Adrenal gland (tissue), 5 donors: Measurements from ENCODE around the gene PYGB.

Experiments
- CTCF ChIP-seq, 6 experiments: fragments of 450-650 bp in 4 of 6; fragments of 200-600 bp in 2 of 6; sonication (generic) in 1 of 6; IDR thresholded peaks; 1 replicate in 5 of 6; 2 replicates in 1 of 6; pipeline versions ENCODE4 v1.5.1 to v1.8.0; 2016 to 2021; ENCODE audit warnings: antibody characterized with exemption in 6 of 6, mild to moderate bottlenecking in 2 of 6, moderate library complexity in 1 of 6
- POLR2A ChIP-seq, 2 donors: fragments of 450-650 bp; IDR thresholded peaks; one replicate each; pipeline ENCODE4 v1.6.1; 2017; ENCODE audit warnings: antibody characterized with exemption in 2 of 2, mild to moderate bottlenecking in 2 of 2, moderate library complexity in 1 of 2
- donor health status: DM: no; HTN: no; CAD: no.

GRCh38 chr20:25315418-25316210 is 67.7 kb downstream of the PYGB start:
- TF ChIP-seq CTCF (IDR thresholded peaks at IDR 0.05) = no peak
- no peak for TF ChIP-seq POLR2A (IDR thresholded peaks at IDR 0.05)
